Prostate gland (tissue), 2 donors: ENCODE data around the gene BAIAP2. TPM values are rescaled to one million over a fixed set of nuclear protein-coding genes. Genes with fewer than 3 reads are reported as not detected.

Experiments
- DNase-seq: peaks from one replicate; pipeline ENCODE4 v3.0.0-alpha.2; 2019; ENCODE audit warnings: low spot score
- H3K27ac ChIP-seq, 2 donors: fragments of 200-600 bp; sonication (generic); 2 replicates each; pipeline ENCODE4 v1.5.1; 2017 to 2019
- H3K27me3 ChIP-seq: fragments of 200-600 bp; sonication (generic); replicated peaks from 2 replicates; pipeline ENCODE4 v1.5.1; 2019; ENCODE audit not compliant: insufficient read depth
- H3K36me3 ChIP-seq, 2 donors: fragments of 200-600 bp; sonication (generic); 1 replicate in 1 of 2; 2 replicates in 1 of 2; pipeline versions ENCODE4 v1.5.1 to v1.8.1; 2017 to 2019
- H3K4me1 ChIP-seq: fragments of 200-600 bp; sonication (generic); replicated peaks from 2 replicates; pipeline ENCODE4 v1.5.1; 2019
- H3K4me3 ChIP-seq, 2 donors: fragments of 200-600 bp; sonication (generic); 2 replicates each; pipeline ENCODE4 v1.5.1; 2017 to 2019
- H3K9me3 ChIP-seq: fragments of 200-600 bp; sonication (generic); 2 replicates; pipeline ENCODE4 v1.5.1; 2017
- CTCF ChIP-seq, 4 experiments: fragments of 200-600 bp in 2 of 4; fragments of 450-650 bp in 2 of 4; sonication (generic) in 2 of 4; IDR thresholded peaks; 1 replicate in 3 of 4; 2 replicates in 1 of 4; pipeline ENCODE4 v1.5.1; 2016 to 2019; ENCODE audit warnings: antibody characterized with exemption in 4 of 4, mild to moderate bottlenecking in 2 of 4, moderate library complexity in 2 of 4
- POLR2A ChIP-seq: fragments of 450-650 bp; IDR thresholded peaks from one replicate; pipeline ENCODE4 v1.6.1; 2016; ENCODE audit warnings: antibody characterized with exemption, mild to moderate bottlenecking
- POLR2AphosphoS5 ChIP-seq: sonication (generic); formaldehyde crosslinking; IDR thresholded peaks from one replicate; pipeline ENCODE4 v1.6.1; 2017; ENCODE audit warnings: antibody characterized with exemption
- WGBS: methylation state at CpG from one replicate; pipeline ENCODE4 v1.1.5; 2018; 5-methylcytosine and 5-hydroxymethylcytosine counted together
- intact Hi-C: fragments of 100-400 bp; cut with DNase I; formaldehyde crosslinking; loops from one replicate; pipeline ENCODE4 v1.14.2; 2022
- total RNA-seq, 2 donors: library from RNA; depleted of rRNA; stranded (reverse); fragments of >200 nt; gene quantifications; one replicate each; pipeline ENCODE4 v1.1.0, GENCODE V29; 2016

The BAIAP2 gene
- total RNA-seq, 2 donors from 2014 or later = 125 to 148 TPM

- Histone ChIP-seq H3K27ac (no peak overlapping the region), H3K9me3 (no peaks in the 10 kb centered on the region)
Measured at GRCh38 chr17:81127526-81128177, 92.7 kb downstream of the BAIAP2 start.

DNA sequence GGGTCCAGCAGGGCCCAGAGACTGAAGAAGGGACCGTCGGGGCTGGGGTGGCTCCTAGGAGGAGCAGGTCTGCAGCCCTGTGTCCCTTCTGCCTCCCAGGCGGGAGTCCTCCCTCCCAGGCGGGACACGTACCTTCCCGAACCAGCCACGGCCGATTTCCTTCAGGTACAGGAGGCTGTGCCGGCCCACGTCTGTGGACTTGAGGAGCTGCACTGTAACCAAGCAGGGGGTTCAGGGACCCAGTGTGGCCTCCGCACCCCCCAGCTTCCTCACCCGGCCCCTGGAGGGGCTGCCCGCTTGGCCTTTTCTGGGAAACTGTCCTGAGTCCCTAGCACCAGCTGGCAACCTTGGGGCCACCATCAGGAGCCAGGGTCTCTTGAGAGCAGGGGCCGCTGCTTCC lies 93.4 kb downstream of the BAIAP2 start:
- 82% methylated on average over 14 of the region's 14 CpGs for WGBS
- Histone ChIP-seq H3K4me1 (no peaks in the 10 kb centered on the region), H3K4me3 (no peak overlapping the region), H3K9me3 (no peaks in the 10 kb centered on the region), H3K36me3 (no peaks in the 10 kb centered on the region), H3K27me3 (no peaks in the 10 kb centered on the region), H3K27ac (no peak overlapping the region)
- intact Hi-C loops = no loop called here
- DNase-seq = no peak
- no peak for TF ChIP-seq CTCF (IDR thresholded peaks at IDR 0.05)
- no peak for TF ChIP-seq POLR2AphosphoS5
- no peak for TF ChIP-seq POLR2A

More at GRCh38 chr17:81127526-81128177, 92.7 kb downstream of the BAIAP2 start:
- Histone ChIP-seq H3K4me3 (no peak overlapping the region), H3K36me3 (no peaks in the 10 kb centered on the region), H3K4me1 (no peaks in the 10 kb centered on the region), H3K27me3 (no peaks in the 10 kb centered on the region)
- TF ChIP-seq POLR2AphosphoS5 = no peak
- TF ChIP-seq CTCF (IDR thresholded peaks at IDR 0.05) = no peak
- TF ChIP-seq POLR2A = no peak
- WGBS = 76% methylated on average over 25 of the region's 25 CpGs
- intact Hi-C loops = no loop called here
- DNase-seq = no peak

- no peak overlapping the region for H3K27ac ChIP-seq
- intact Hi-C loops = no loop called here
- TF ChIP-seq POLR2AphosphoS5 = no peak
- no peak for TF ChIP-seq POLR2A
- no peak for TF ChIP-seq CTCF (IDR thresholded peaks at IDR 0.05)
- no peaks in the 10 kb centered on the region for H3K27me3 ChIP-seq
- H3K4me1 ChIP-seq = no peaks in the 10 kb centered on the region
- DNase-seq = no peak
- H3K9me3 ChIP-seq = no peaks in the 10 kb centered on the region
- H3K36me3 ChIP-seq = no peaks in the 10 kb centered on the region
- WGBS = 92% methylated on average over 23 of the region's 23 CpGs
- no peak overlapping the region for H3K4me3 ChIP-seq
Measured at GRCh38 chr17:81128774-81129173, 93.8 kb downstream of the BAIAP2 start.

- Histone ChIP-seq H3K4me3 (no peak overlapping the region), H3K36me3 (no peaks in the 10 kb centered on the region), H3K9me3 (no peaks in the 10 kb centered on the region), H3K27ac (no peak overlapping the region), H3K27me3 (no peaks in the 10 kb centered on the region), H3K4me1 (no peaks in the 10 kb centered on the region)
- TF ChIP-seq CTCF (IDR thresholded peaks at IDR 0.05) = no peak
- TF ChIP-seq POLR2AphosphoS5 = no peak
- no peak for TF ChIP-seq POLR2A
- no peak for DNase-seq
- WGBS = 86% methylated on average over 11 of the region's 11 CpGs
- intact Hi-C loops = no loop called here
Measured at GRCh38 chr17:81129289-81129688, 94.3 kb downstream of the BAIAP2 start.

GRCh38 chr17:81129711-81130367 lies 94.9 kb downstream of the BAIAP2 start:
- Histone ChIP-seq H3K27me3 (no peaks in the 10 kb centered on the region), H3K4me1 (no peaks in the 10 kb centered on the region), H3K4me3 (no peak overlapping the region), H3K27ac (no peak overlapping the region), H3K9me3 (no peaks in the 10 kb centered on the region), H3K36me3 (no peaks in the 10 kb centered on the region)
- DNase-seq = no peak
- 84% methylated on average over 14 of the region's 14 CpGs for WGBS
- intact Hi-C loops = no loop called here
- TF ChIP-seq POLR2A (no peak), POLR2AphosphoS5 (no peak), CTCF (IDR thresholded peaks at IDR 0.05) (no peak)
